Gastrocnemius medialis (tissue), 4 donors: ENCODE measurements around the gene TXLNB.

Source experiments
- POLR2A ChIP-seq, 2 donors: fragments of 450-650 bp; IDR thresholded peaks; one replicate each; pipeline ENCODE4 v1.6.1; 2017; ENCODE audit warnings: antibody characterized with exemption in 2 of 2, mild to moderate bottlenecking in 2 of 2, moderate library complexity in 2 of 2
- TF ChIP-seq, protein P1 (sequence below), 5 experiments: fragments of 450-650 bp in 3 of 5; fragments of 200-600 bp in 2 of 5; sonication (generic) in 2 of 5; IDR thresholded peaks in 4 of 5; conservative IDR thresholded peaks in 1 of 5; 1 replicate in 4 of 5; 2 replicates in 1 of 5; pipeline ENCODE4 v1.5.1; 2016 to 2019; ENCODE audit warnings: antibody characterized with exemption in 5 of 5, mild to moderate bottlenecking in 3 of 5, moderate library complexity in 3 of 5

DNA sequence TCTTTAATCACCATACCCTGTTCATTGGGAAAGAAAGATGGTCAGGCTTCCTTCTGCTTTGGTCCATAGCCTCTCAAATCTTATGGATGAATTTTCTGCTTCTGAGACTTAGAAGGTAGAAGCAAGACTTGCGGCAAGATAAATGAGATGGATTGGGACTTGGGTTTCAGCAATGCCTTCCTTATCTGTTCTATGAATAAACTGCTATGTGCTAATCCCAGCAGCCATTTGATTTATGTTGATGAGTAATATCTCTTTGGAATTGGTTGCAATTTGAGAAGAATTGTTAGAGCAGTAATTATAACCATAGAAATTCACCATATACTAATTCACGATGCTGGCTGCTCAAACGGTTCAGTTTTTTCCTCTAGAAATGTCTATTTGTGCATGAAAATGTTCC lies 48.3 kb downstream of the TXLNB start:
- TF ChIP-seq, protein P1, sequence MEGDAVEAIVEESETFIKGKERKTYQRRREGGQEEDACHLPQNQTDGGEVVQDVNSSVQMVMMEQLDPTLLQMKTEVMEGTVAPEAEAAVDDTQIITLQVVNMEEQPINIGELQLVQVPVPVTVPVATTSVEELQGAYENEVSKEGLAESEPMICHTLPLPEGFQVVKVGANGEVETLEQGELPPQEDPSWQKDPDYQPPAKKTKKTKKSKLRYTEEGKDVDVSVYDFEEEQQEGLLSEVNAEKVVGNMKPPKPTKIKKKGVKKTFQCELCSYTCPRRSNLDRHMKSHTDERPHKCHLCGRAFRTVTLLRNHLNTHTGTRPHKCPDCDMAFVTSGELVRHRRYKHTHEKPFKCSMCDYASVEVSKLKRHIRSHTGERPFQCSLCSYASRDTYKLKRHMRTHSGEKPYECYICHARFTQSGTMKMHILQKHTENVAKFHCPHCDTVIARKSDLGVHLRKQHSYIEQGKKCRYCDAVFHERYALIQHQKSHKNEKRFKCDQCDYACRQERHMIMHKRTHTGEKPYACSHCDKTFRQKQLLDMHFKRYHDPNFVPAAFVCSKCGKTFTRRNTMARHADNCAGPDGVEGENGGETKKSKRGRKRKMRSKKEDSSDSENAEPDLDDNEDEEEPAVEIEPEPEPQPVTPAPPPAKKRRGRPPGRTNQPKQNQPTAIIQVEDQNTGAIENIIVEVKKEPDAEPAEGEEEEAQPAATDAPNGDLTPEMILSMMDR (IDR thresholded peaks at IDR 0.05 in 4 of 5, conservative IDR thresholded peaks at IDR 0.05 in 1 of 5) = no peak
- TF ChIP-seq POLR2A (IDR thresholded peaks at IDR 0.05) = no peak
